SW 1271 (cell line): ENCODE data around the gene FNBP1L.
"Not testable (repeated sequence)": the region's sequence is repeated elsewhere in the genome, so short reads cannot be mapped to it uniquely, and the experiment has no call there.

Experiments
- DNase-seq, 2 experiments: peaks; one replicate each; lab custom pipeline; 2025; lab: John Stamatoyannopoulos, UW

The FNBP1L gene

GRCh38 chr1:93443454-93443853, 4.5 kb upstream of the FNBP1L start:
- DNase-seq = no peak

GRCh38 chr1:93446837-93447451, 974 bp upstream of the FNBP1L start:
- no peak for DNase-seq

GRCh38 chr1:93448292-93448982, 519 bp downstream of the FNBP1L start:
- no peak for DNase-seq

- peak in 1 of 2 experiments; percentile 22 for DNase-seq
These were observed 1.3 kb downstream of the FNBP1L start for GRCh38 chr1:93448983-93449804.

GRCh38 chr1:93450321-93450720, 2.4 kb downstream of the FNBP1L start:
- DNase-seq = no peak

- DNase-seq = no peak
These were observed 6.0 kb downstream of the FNBP1L start for GRCh38 chr1:93453911-93454310.

- DNase-seq = no peak
These were observed 11.2 kb downstream of the FNBP1L start for GRCh38 chr1:93459126-93459525.

GRCh38 chr1:93461236-93461635, 13.3 kb downstream of the FNBP1L start:
- DNase-seq = no peak

GRCh38 chr1:93463960-93464359, 16.0 kb downstream of the FNBP1L start:
- no peak for DNase-seq

- not testable (repeated sequence) for DNase-seq
These were observed 17.6 kb downstream of the FNBP1L start for GRCh38 chr1:93465371-93466082.

GRCh38 chr1:93467606-93468005, 19.7 kb downstream of the FNBP1L start:
- no peak for DNase-seq

GRCh38 chr1:93468662-93469061, 20.7 kb downstream of the FNBP1L start:
- no peak for DNase-seq

GRCh38 chr1:93469223-93469622, 21.3 kb downstream of the FNBP1L start:
- not testable (repeated sequence) for DNase-seq

GRCh38 chr1:93471284-93471683, 23.4 kb downstream of the FNBP1L start:
- no peak for DNase-seq

GRCh38 chr1:93471911-93472310, 24.0 kb downstream of the FNBP1L start:
- DNase-seq = no peak

- DNase-seq = no peak
These were observed 26.4 kb downstream of the FNBP1L start for GRCh38 chr1:93474321-93474720.

GRCh38 chr1:93475681-93476080, 27.8 kb downstream of the FNBP1L start:
- no peak for DNase-seq

- DNase-seq = not testable (repeated sequence)
These were observed 31.3 kb downstream of the FNBP1L start for GRCh38 chr1:93479133-93479745.

GRCh38 chr1:93481899-93482298, 34.0 kb downstream of the FNBP1L start:
- DNase-seq = not testable (repeated sequence)

- DNase-seq = no peak
These were observed 35.3 kb downstream of the FNBP1L start for GRCh38 chr1:93483200-93483599.

- DNase-seq = no peak
These were observed 35.7 kb downstream of the FNBP1L start for GRCh38 chr1:93483606-93484005.

GRCh38 chr1:93488207-93488606, 40.3 kb downstream of the FNBP1L start:
- DNase-seq = no peak
